Activated CD4-positive, alpha-beta T cell treated with anti-CD3 and anti-CD28 coated beads, Interleukin-2, amount 50 U/mL, for 16 hours (primary cell): Measurements from ENCODE around the gene CNGA1.

ENCODE experiments used
- DNase-seq: peaks from one replicate; pipeline ENCODE4 v3.0.0-alpha.2; 2020

The CNGA1 gene

DNA sequence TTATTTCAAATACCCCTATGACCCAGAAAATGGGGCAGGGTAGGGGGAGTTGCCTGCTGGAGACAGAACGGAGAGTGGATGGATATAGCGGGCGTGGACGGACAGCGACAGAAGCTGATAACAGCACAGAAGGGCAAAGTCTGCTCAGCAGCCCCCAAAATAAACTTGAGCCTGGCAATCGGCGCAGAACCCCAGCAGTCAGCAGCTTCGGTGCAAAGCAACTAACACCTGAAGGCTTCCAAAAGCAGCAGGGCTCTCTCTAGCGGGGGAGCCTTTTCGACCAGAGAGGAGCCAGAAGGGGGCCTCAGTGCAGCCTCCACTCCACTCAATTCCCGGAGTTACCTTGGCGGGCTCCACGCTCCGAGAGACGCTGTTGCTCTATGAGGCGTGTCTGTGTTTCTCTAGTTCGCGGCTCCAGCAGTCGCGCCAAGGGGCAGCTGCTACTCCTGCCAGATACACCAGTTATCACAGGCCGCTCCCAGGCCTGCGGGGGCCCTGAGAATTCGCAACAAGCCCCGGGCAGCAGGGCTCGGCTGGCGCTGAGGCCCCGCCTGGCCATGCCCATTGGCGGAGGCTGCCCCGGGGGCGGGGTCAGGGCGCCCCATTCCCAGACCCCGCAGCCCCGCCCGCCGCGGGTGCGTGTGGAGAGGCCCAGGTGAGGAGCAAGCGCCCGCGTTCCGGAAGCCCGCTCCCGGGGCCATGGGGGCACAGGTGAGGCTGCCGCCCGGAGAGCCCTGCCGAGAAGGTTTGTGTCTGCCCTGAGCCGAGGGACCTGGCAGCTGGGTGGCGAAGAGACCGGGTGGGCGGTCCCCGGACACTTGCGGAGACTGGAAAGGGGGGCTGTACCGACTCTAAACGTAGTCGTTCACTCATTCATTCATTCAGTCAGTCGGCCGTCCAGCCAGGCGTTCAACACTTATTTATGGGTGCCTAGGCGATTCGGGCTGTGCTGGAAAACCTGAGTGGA is at the start of gene CNGA1, which contains the start of gene NIPAL1:
TSS of gene CNGA1 (minus strand) at position 541 of the 967 bp plus-strand sequence. CDS start 63,992 bp downstream, outside the sequence.
TSS of gene NIPAL1 (plus strand) at position 632 of the 967 bp plus-strand sequence. CDS start at position 700, 68 bp downstream.
- peak; percentile 43 for DNase-seq

GRCh38 chr4:48065587-48066052 is 49.1 kb upstream of the CNGA1 start:
- DNase-seq, result peak; percentile 71

- DNase-seq, result no peak
Observed at GRCh38 chr4:48064349-48064748, 47.9 kb upstream of the CNGA1 start.

DNA sequence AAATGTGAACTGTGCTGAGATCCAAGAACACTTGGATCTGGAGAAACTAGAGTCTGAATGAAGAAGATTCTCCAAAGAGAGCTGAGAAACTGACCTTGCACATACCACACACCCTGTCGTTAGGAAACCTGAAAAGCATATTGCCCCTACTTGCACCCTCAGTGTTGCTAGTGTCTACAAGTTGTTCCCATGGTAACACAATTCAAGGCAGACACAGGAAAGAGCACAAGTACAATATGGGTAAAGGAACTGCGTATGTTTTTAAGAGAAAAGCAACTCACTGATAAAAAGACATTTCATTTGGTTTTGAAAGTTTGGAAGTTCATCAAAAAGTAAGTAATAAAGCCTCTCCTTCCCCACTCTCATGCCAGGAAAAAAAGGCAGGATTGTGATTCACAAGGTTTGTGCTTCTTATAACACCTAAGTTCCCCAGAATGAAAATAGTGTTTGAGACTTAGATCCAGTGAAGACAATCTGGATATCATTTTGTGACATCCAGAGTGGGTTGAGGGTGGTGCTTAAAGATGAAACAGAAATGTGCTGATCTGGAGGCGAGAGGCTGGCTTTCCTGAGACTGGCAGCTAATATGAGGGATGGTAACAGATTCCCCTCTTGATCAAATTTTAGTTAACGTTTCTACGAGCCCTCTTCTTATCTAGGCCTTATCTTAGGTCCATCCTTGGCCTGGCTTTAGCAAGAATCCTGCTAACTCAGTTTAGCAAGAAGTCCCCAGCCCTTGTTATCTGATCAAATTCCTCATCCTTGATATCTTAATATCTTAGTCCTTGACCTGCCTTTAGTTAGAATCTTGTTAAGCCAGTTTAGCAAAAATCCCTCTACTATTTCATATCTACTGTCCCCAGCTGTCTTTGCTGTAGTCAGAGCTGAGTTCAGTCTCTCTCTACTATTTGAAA is 42.4 kb upstream of the CNGA1 start:
- DNase-seq, result no peak

DNA sequence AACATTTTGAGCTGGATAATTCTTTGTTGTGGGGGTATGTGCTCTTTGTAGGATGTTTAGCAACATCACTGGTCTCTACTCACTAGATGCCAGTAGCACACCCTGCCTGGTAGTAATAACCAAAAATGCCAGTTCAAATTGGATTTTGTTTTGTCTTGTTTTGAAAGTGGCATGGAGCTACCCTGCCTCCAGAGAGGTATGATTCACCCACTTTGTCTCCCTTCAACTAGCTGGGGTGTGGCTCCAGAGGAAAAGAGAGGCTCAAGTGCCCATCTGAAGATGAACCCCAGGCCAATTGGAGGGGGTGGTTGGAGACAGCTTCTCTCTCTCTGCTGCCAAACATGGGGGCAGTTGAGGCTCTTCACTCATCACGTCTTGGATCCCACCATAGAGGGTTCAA is 34.6 kb upstream of the CNGA1 start:
- no peak for DNase-seq

GRCh38 chr4:48049483-48049882 is 33.0 kb upstream of the CNGA1 start:
- DNase-seq, result no peak

DNA sequence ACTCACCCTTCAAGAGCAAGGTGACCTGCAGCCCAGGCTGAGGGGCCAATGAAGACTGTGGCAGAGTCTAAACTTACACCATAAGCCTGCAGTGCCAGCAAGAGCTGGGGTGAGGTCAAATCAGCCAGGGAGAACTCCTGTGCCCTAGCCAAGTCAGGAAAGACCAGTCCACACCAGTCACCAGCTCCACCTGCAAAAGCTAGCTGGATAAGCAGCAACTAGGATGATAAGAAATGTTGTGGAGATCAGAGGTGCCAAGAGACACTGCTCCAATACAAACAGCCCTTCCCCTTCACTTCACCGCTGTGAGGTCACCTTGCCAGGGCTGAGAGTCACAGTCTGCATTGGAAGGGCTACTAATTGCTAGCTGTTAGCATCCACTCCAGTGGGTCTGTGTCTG is 31.4 kb upstream of the CNGA1 start:
- no peak for DNase-seq

DNA sequence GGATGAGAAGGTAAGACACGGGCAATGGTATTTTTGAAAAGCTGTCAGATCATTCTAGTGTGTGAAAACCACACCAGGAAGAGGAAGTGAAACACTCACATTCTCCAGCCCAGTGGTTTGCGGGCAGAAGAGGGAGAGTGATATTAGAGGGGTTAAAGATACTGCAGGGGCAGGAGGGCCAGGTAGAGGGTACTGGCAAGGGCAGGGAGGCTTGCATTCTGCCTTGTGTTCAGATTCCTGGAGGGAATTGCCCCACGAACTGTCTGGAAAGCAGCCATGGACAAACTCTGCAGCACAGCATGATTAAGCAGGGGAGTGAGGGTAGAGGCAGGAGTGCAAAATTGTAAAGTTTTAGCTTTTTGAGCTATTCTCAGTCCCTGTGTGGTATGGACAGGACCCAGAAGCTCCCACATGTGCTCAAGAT is 31.0 kb upstream of the CNGA1 start:
- peak; percentile 87 for DNase-seq

- DNase-seq, result no peak
Observed at GRCh38 chr4:48046059-48046458, 29.6 kb upstream of the CNGA1 start.

DNA sequence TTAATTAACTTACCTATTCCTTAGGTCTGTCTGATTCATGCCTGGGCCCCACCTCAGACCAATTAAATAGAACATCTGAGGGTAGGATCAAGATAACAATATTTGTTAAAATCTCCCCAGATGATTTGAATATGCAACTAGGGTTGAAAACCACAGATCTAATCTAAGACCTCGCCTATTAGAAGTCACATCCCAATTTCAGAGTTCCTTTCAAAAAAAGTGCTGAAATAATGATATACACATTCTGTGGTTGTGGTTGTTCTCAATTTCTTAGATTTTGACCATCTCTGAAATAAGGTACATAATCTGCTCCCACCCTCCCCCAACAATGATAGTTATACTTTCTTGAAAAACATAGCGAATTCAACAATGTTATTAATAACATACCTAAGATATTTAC is 27.8 kb upstream of the CNGA1 start:
- DNase-seq, result no peak

GRCh38 chr4:48043504-48043903 is 27.0 kb upstream of the CNGA1 start:
- no peak for DNase-seq

DNA sequence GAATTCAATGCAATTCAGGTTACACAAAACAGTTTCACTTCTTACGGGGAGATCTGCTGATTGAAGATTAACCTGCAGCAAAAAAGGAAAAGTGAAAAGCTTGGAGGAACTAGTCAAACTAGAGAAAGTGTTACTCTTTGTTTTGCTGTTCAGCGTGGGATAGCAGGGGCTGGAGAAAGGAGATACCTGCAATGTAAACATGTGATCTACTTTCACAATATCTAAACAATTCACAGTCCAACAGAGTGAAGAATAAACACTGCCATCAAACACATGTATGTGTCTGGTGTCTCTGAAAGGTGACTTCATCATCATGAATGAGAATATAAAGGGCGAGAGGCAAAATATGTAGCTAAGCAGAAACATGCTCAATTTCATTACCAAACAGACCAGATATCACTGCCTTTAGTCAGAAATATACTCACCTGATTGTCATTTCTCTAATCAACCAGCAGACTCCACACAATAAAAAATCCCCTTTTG is 26.5 kb upstream of the CNGA1 start:
- no peak for DNase-seq

GRCh38 chr4:48041535-48042137 is 25.2 kb upstream of the CNGA1 start:
- DNase-seq, result no peak

- no peak for DNase-seq
Observed at GRCh38 chr4:48039561-48039960, 23.1 kb upstream of the CNGA1 start.

GRCh38 chr4:48038666-48039065 is 22.2 kb upstream of the CNGA1 start:
- DNase-seq, result no peak

DNA sequence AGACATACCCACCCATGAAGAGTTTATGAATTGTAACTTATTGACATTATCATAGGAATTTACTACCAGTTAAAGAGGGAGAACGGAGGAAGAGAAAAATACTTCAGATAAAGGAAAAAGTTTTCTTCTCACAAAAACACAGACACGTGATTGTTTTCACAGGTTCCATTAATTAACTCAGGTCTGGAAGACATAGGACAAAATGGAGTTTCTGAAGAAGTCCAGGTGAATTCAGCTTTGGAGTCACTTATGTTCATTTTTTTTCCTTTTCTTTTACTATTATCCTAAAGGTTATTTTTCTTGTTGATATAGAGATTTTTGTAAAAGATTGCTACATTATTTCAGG is 20.6 kb upstream of the CNGA1 start:
- DNase-seq, result no peak

GRCh38 chr4:48035952-48036351 is 19.5 kb upstream of the CNGA1 start:
- no peak for DNase-seq

- peak; percentile 55 for DNase-seq
Observed at GRCh38 chr4:48033825-48034413, 17.4 kb upstream of the CNGA1 start.

GRCh38 chr4:48033412-48033811 is 16.9 kb upstream of the CNGA1 start:
- DNase-seq, result no peak

DNA sequence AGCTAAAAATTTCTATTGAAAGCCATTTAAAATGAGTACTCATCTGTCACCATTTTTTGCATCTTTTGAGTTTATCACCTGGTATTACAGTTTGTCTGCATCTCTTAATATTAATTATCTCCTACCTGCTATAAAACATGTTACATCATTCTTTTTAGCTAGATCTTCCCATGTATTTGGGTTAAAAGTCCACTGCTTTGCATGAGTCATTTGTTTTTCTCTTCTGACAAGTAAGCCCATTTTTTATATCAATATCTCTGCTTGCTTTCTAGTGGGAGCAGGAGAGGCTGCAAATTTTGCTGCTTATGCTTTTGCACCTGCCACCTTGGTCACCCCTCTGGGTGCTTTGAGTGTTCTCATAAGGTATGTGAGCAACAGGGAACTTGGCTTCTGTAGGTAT is 16.2 kb upstream of the CNGA1 start:
- DNase-seq, result no peak

- no peak for DNase-seq
Observed at GRCh38 chr4:48031802-48032525, 15.5 kb upstream of the CNGA1 start.

GRCh38 chr4:48030470-48030869 is 14.0 kb upstream of the CNGA1 start:
- no peak for DNase-seq
